GM19438 (cell line): ENCODE measurements around the gene GKN1.

Source experiments
- ATAC-seq: cut with Tn5 transposase; IDR thresholded peaks from one replicate; pipeline ENCODE4 v1.9.1; 2021; ENCODE audit warnings: low read depth; ENCODE audit not compliant: unreplicated experiment

GKN1 gene

DNA sequence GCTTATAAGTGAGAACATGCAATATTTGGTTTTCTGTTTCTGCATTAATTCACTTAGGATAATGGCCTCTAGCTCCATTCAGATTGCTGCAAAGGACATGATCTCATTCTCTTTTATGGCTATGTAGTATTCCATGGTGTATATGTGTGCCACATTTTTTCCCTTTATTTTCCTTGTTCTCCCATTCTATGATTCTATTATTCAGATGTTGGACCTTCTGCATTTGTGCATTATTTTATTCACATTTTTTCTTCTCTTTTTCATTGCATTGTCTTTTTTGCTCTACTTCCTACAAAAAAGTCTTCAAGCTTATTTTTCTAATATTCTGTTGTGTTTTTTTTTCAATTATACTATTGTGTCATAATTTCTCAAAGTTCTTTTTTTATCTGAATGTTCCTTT lies 27.4 kb downstream of the GKN1 start:
- ATAC-seq = no peak

DNA sequence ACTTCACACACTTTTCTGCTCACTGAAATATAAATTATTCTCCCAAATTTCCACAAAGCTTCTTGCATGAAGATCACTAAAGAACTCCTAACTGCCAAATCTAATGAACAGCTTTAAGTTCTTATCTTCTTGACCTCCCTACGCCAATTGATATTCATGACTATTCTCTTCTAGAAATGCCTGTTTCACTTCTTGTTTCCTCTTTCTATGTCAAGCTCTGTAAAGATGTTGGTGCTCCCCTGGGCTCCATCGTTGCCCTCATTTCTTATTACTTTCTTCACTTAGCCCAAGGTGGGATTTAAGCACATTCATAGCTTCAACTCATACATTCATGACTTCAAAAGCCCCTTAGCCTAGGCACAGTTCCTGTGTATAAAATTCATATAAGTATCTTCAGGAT lies 29.3 kb downstream of the GKN1 start:
- ATAC-seq = no peak

DNA sequence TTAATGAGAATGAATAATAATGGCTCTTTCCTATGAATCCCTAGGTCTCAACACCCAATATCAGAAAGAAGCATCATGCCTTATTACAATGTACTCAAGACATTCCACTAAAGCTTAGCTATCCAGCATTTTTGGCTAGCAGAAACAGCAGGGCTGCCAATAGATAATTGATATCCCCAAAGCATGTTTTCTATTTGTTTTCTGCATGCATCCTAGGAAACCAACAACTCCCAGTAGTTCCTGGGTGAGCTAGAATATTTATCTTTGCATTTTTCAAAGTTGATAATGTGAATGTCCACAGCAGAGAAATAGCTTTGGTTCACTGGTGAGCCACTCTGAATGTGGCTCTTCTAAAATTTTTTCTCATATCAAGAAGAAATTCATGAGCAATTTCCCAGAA lies 32.7 kb downstream of the GKN1 start:
- no peak for ATAC-seq

DNA sequence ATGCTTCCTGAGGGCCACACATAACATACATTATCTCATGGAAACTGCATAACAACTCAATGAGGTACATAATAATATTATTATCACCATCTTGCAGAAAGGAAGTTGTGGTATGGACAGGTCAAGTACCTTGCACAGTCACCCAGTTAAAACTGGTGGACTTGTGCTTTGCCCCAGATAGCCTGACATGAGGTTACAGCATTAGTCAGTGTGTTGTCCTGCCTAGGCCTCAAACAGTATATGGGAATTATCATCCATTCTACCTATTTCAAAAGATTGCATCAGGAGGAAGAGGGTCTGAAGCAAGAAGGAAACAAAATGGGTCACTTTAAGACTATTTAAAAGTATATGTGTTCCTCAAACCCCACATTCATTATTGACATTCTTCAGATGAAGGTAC lies 33.2 kb downstream of the GKN1 start:
- ATAC-seq = no peak

- no peak for ATAC-seq
Observed at GRCh38 chr2:69010437-69011194, 36.2 kb downstream of the GKN1 start.

DNA sequence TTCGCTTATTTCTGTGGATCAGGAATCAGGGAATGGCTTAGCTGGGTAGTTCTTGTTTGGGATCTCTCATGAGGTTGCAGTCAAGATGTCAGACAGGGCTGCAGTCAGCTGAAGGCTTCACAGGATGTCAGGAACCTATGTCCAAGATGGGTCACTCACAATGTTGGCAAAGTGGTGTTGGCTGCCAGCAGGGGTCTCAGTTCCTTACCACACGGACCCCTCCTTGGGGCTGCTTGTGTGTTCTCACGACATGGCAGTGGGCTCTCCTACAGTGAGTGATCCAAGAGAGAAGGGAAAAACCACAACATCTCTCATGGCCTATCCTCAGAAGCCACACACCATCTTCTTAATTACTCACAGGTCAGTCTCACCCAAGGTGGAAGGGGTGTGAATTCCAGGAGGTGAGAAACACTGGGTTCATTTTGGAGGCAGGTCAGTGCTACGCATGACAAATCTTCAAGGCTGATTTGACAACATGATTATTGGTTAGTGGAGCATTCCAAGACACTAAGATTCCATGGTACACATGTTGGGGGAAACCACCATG lies 37.2 kb downstream of the GKN1 start:
- no peak for ATAC-seq

DNA sequence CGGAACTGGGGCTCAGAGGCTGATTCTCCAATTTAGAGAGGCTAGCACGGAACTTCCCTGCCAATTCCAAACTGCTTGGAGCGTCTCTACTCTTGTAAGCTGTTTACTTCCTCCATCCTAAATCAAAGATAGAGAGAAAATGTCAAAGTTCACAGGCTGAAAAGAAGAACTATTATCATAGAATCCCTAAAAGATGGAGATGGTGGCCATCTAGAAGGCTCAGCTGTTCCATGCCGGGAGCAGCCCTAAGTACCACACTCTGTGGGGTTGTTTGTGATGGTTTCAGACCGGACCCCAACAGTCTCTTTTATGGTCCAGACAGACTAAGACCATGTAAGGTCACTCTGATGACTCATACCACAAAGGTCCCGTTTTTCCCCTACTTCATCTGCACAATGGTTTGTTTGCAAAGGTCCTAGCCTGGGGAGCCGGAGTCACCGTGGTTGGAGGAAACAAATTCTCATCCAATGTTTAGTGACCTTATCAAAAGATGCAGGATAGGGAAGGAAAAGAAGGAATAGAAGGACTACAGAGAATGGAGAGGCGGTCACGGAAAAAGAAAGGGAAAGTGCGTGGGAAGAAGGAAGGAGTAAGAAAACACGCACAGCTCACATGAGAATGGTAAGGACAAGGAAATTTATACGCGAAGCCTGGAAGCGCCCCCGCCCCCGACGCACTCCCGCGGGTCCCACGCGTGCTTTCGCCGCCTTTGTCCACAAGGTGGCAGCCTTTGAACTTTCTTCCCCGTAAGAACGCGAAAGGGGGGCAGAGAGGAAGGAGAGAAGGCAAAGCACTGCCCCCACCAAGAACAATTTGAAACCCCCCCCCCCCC lies 38.1 kb downstream of the GKN1 start:
- ATAC-seq = no peak

GRCh38 chr2:69013142-69013839 lies 38.9 kb downstream of the GKN1 start, which contains the start of gene ANTXR1:
TSS of gene ANTXR1 (plus strand) at chr2:69013179. CDS start at chr2:69013500, 321 bp downstream.
- ATAC-seq = no peak

DNA sequence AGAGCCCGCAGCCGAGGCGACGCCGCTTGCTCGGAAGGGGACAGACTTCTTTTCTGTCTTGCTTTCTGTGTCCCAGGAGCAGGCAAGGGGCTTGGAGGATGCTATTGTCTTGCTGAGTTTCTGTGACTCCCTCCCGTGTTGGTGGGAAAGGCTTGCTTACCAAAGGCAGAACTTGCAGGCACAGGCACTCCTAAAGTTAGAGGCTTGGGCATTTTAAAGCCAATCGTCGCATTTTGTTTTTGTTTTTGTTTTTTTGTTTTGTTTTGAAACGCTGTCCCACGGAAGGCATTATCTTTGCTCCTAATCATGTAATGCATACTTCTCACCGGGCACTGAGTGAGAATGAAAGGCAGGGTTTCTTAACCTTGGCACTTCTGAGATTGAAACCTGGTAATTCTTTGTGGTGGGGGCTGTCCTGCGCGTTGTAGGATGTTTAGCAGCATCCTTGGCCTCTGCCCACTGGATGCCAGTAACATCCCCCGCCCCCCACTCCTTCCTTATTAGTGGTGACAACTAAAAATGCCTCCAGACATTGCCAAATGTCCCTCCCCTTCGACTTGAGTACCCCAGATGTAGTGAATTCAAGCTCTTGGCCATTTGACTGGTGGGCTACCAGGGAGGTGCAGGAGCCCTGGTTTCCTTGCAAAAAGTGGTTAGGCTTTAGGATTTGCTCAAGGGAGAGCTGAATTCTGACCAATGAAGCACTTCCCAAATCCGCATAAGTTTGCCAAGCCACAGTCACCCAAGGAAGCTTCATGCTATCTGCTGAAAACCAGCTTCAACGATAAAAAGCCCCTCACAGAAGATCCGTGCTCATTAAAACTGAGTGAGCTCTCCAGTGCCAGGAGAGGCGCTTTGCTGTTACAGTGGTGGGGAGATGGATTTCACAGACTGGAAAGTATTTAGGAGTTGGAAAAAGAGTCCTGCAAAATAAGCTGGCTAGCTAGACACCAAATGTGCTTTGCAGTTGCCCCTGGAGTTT lies 39.7 kb downstream of the GKN1 start:
- ATAC-seq = no peak

DNA sequence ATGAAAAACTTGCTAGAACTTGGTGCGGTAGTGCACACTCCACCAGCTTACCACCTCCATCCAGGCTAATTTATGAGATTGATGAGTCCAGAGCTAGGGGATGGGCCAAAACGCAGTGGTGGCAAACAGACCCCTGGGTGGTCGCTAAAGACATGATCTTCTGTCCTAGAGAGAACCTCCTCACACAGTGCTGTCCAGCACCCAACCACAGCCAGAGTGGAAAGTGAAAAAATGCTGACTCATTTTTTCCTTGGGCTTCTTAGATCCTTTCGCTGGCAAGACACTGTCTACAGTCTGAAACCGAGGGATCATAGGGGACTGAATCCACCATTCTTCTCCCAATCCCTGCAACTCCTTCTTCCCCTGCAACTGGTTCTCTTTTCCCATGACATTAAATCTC lies 42.6 kb downstream of the GKN1 start:
- no peak for ATAC-seq

- ATAC-seq = no peak
Observed at GRCh38 chr2:69017835-69018234, 43.4 kb downstream of the GKN1 start.

DNA sequence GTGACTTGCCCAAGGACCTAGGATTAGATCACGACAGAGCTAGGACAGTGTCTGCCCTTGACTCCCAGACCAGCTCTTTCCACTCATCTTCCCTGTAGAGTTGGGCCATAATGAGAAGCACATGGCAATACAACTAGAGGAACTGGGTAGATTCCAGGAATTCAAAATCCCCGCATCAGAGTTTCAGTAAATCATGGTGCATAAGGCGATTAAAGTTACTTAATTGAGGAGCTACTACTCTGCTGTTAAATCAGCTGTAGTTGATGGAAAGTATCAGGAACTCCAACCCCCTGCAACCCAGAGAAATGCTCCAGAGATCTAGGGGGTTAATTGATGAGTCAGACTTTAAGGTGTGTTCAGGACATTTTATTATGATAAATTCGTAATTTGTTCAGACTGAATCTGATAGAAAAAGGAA lies 44.3 kb downstream of the GKN1 start:
- no peak for ATAC-seq

GRCh38 chr2:69020496-69021426 lies 46.3 kb downstream of the GKN1 start:
- ATAC-seq = no peak

- no peak for ATAC-seq
Observed at GRCh38 chr2:69021727-69022126, 47.3 kb downstream of the GKN1 start.

DNA sequence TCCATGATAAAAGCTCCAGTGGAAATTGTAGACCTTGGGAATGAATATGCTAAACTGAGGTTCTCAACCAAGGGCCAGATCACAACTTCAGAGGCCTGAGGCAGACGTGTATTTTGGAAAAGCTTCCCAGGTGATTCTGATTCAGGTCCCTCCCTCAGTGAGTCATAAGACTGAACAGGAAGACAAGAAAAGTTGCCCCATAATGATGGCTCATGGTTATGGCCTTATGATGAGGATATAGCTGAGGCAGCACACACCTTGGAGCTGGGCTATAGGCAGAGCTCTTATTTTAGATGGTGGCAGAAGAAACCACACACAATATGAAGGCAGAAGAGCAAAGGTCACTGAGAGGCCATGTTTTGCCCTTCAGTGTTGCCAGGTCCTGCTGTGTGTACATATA lies 48.1 kb downstream of the GKN1 start:
- no peak for ATAC-seq

- no peak for ATAC-seq
Observed at GRCh38 chr2:69023236-69023635, 48.8 kb downstream of the GKN1 start.

DNA sequence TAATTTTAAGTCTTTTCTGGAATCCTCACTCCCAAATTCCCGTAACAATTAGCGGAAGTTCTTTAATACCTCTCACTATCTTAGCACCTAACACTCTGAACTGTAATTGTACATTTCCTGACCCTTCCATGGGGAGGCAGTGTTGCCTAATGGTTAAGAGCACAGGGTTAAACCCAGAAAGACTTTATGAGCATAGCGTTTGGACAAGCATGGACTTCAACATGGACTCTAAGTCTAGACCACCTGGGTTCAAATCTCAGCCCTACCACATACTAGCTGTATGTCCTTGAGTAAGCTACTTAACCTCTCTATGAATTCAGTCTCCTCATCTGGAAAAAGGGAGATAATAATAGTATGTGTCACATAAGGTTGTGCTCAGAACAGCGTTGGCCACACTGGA lies 51.6 kb downstream of the GKN1 start:
- no peak for ATAC-seq

DNA sequence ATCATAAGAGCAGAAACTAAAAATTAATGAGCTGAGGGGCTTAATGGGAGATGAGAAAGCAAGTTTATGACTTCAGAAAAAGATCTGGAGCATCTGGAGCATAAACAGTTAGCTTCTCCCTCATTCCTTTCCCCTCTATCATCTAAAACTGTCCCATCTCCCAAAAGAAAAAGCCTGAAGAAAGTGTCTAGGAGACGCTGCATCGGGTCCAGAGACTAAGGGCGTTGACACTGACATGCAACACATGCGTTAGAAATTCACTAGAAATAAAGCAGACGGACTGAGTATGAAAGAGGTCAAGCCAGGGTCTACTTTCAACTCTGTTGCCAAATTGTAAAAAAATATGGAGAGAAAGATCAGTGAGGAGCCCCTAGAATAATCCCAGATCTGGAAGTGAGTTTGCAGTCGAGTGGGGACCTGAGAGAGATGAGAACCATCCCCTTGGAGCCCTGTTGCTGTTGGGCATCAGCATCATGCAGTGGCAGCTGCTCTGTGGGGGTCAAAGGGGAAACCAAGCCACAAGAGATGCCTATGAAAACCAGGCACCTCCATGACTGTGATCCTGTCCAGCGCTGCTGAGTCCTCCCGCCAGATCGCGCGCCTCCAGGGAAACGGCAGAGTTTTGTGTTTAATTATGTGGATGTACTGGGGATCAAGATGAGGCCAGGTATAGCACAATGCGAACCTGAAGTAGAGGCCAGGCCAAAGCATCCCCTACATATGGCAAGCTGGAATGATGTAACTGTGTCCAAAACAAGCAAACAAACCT lies 52.4 kb downstream of the GKN1 start:
- ATAC-seq = no peak
